Neural progenitor cell (in vitro differentiated cells): Measurements from ENCODE around the gene PHF19. TPM values are rescaled to one million over a fixed set of nuclear protein-coding genes. Genes with fewer than 3 reads are reported as not detected.

Experiments
- DNase-seq: peaks from one replicate; pipeline ENCODE4 v3.0.0-alpha.2; 2016; ENCODE audit warnings: low spot score
- H2AFZ ChIP-seq: fragments of 200-600 bp; sonication (generic); replicated peaks from 2 replicates; pipeline ENCODE4 v1.6.1; 2016; ENCODE audit warnings: antibody characterized with exemption
- H3F3A ChIP-seq: fragments of 200-600 bp; sonication (generic); 2 replicates; pipeline ENCODE4 v1.6.1; 2016; ENCODE audit warnings: antibody characterized with exemption, low read depth
- H3K27ac ChIP-seq: fragments of 200-600 bp; sonication (generic); 2 replicates; pipeline ENCODE4 v1.5.1; 2016; ENCODE audit warnings: mild to moderate bottlenecking
- H3K27me3 ChIP-seq: fragments of 200-600 bp; sonication (generic); 2 replicates; pipeline ENCODE4 v1.6.1; 2016; ENCODE audit warnings: mild to moderate bottlenecking, moderate library complexity
- H3K36me3 ChIP-seq: fragments of 200-600 bp; sonication (generic); 2 replicates; pipeline ENCODE4 v1.5.1; 2016
- H3K4me1 ChIP-seq: fragments of 200-600 bp; sonication (generic); 2 replicates; pipeline ENCODE4 v1.6.1; 2016; ENCODE audit warnings: mixed run types
- H3K4me2 ChIP-seq: fragments of 200-600 bp; sonication (generic); 2 replicates; pipeline ENCODE4 v1.6.1; 2016
- H3K4me3 ChIP-seq: fragments of 200-600 bp; sonication (generic); 2 replicates; pipeline ENCODE4 v1.5.1; 2016
- H3K79me2 ChIP-seq: fragments of 200-600 bp; sonication (generic); 2 replicates; pipeline ENCODE4 v1.6.1; 2016; ENCODE audit warnings: low read depth
- H3K9ac ChIP-seq: fragments of 200-600 bp; sonication (generic); 2 replicates; pipeline ENCODE4 v1.6.1; 2016
- H3K9me3 ChIP-seq: fragments of 200-600 bp; sonication (generic); 2 replicates; pipeline ENCODE4 v1.5.1; 2016; ENCODE audit warnings: low read depth
- H4K20me1 ChIP-seq: fragments of 200-600 bp; sonication (generic); 2 replicates; pipeline ENCODE4 v1.6.1; 2016; ENCODE audit warnings: low read depth
- H3K27ac Mint-ChIP-seq: 3 replicates; pipeline ENCODE4 v1.8.0; 2021; ENCODE audit warnings: mixed read lengths
- H3K27me3 Mint-ChIP-seq: 2 replicates; pipeline ENCODE4 v1.8.0; 2022; ENCODE audit warnings: low read depth, mild to moderate bottlenecking, inconsistent platforms, moderate library complexity, mixed read lengths; ENCODE audit not compliant: insufficient read depth
- H3K36me3 Mint-ChIP-seq: 3 replicates; pipeline ENCODE4 v1.8.0; 2021; ENCODE audit warnings: mixed read lengths
- H3K4me1 Mint-ChIP-seq: 3 replicates; pipeline ENCODE4 v1.8.0; 2021; ENCODE audit warnings: mixed read lengths
- H3K4me3 Mint-ChIP-seq: 3 replicates; pipeline ENCODE4 v1.8.0; 2021; ENCODE audit warnings: mild to moderate bottlenecking, moderate library complexity, mixed read lengths
- H3K9me3 Mint-ChIP-seq: 3 replicates; pipeline ENCODE4 v1.8.0; 2020; ENCODE audit warnings: mixed read lengths
- CTCF ChIP-seq: fragments of 200-600 bp; sonication (generic); IDR thresholded peaks from 2 replicates; pipeline ENCODE4 v1.5.1; 2017; ENCODE audit warnings: antibody characterized with exemption, mild to moderate bottlenecking
- EZH2 ChIP-seq: fragments of 200-600 bp; sonication (generic); IDR thresholded peaks from 2 replicates; pipeline ENCODE4 v1.6.1; 2017; ENCODE audit warnings: antibody characterized with exemption, mild to moderate bottlenecking, moderate library complexity
- EZH2phosphoT487 ChIP-seq: fragments of 200-600 bp; sonication (generic); IDR thresholded peaks from 2 replicates; pipeline ENCODE4 v1.6.1; 2017; ENCODE audit warnings: antibody characterized with exemption
- total RNA-seq: library from RNA; depleted of rRNA; stranded (reverse); fragments of >200 nt; gene quantifications from 2 replicates; pipeline ENCODE4 v1.2.3, GENCODE V29; 2015; ENCODE audit warnings: low replicate concordance

PHF19 gene
- total RNA-seq, 1 donor from 2014 or later, result 45.1 TPM

- Histone ChIP-seq H3F3A (peaks cover 7% of the 10 kb centered on the region), H3K9ac (no peak overlapping the region), H3K27me3 (no peaks in the 10 kb centered on the region), H3K4me2 (no peak overlapping the region), H3K4me1 (peaks cover 5% of the 10 kb centered on the region), H3K4me3 (no peak overlapping the region), H3K27ac (no peak overlapping the region), H3K9me3 (no peaks in the 10 kb centered on the region), H3K36me3 (no peaks in the 10 kb centered on the region), H4K20me1 (no peaks in the 10 kb centered on the region), H2AFZ (no peak overlapping the region), H3K79me2 (no peaks in the 10 kb centered on the region)
- Mint-ChIP-seq H3K9me3 (peaks cover 2% of the 10 kb centered on the region), H3K27me3 (peaks cover 5% of the 10 kb centered on the region), H3K27ac (peak overlapping the region; percentile 2), H3K36me3 (no peaks in the 10 kb centered on the region), H3K4me3 (no peak overlapping the region), H3K4me1 (peaks cover 18% of the 10 kb centered on the region)
- TF ChIP-seq EZH2 (no peak), EZH2phosphoT487 (no peak), CTCF (no peak)
- DNase-seq, result no peak
Observed at GRCh38 chr9:120885457-120885856, 8.5 kb upstream of the PHF19 start.

GRCh38 chr9:120883608-120883996 lies 6.6 kb upstream of the PHF19 start:
- Mint-ChIP-seq H3K9me3 (peaks cover 2% of the 10 kb centered on the region), H3K4me3 (no peak overlapping the region), H3K27ac (no peak overlapping the region), H3K36me3 (no peaks in the 10 kb centered on the region), H3K4me1 (peaks cover 20% of the 10 kb centered on the region), H3K27me3 (peaks cover 9% of the 10 kb centered on the region)
- no peak for TF ChIP-seq CTCF
- TF ChIP-seq EZH2phosphoT487, result no peak
- TF ChIP-seq EZH2, result no peak
- Histone ChIP-seq H3K79me2 (no peaks in the 10 kb centered on the region), H3K9me3 (no peaks in the 10 kb centered on the region), H3K27ac (no peak overlapping the region), H3F3A (peaks cover 19% of the 10 kb centered on the region), H3K9ac (no peak overlapping the region), H3K4me2 (no peak overlapping the region), H3K27me3 (no peaks in the 10 kb centered on the region), H2AFZ (no peak overlapping the region), H3K36me3 (no peaks in the 10 kb centered on the region), H4K20me1 (no peaks in the 10 kb centered on the region), H3K4me3 (no peak overlapping the region), H3K4me1 (peaks cover 12% of the 10 kb centered on the region)
- no peak for DNase-seq

- Mint-ChIP-seq H3K4me1 (peaks cover 24% of the 10 kb centered on the region), H3K27me3 (peaks cover 9% of the 10 kb centered on the region), H3K27ac (no peak overlapping the region), H3K9me3 (peaks cover 2% of the 10 kb centered on the region), H3K36me3 (no peaks in the 10 kb centered on the region), H3K4me3 (no peak overlapping the region)
- Histone ChIP-seq H4K20me1 (no peaks in the 10 kb centered on the region), H3F3A (peaks cover 24% of the 10 kb centered on the region), H3K79me2 (no peaks in the 10 kb centered on the region), H3K9ac (no peak overlapping the region), H3K4me2 (no peak overlapping the region), H3K27me3 (peaks cover 2% of the 10 kb centered on the region), H3K27ac (no peak overlapping the region), H3K4me3 (no peak overlapping the region), H3K36me3 (no peaks in the 10 kb centered on the region), H3K4me1 (peaks cover 14% of the 10 kb centered on the region), H3K9me3 (no peaks in the 10 kb centered on the region), H2AFZ (no peak overlapping the region)
- no peak for TF ChIP-seq EZH2
- TF ChIP-seq CTCF, result no peak
- TF ChIP-seq EZH2phosphoT487, result no peak
- DNase-seq, result no peak
Observed at GRCh38 chr9:120882935-120883607, 6.1 kb upstream of the PHF19 start.
